ENCODE data around the gene SMYD3. TPM values are rescaled to one million over a fixed set of nuclear protein-coding genes. Genes with fewer than 3 reads are reported as not detected.

The SMYD3 gene
- total RNA-seq, 1 donor from 2014 or later, result 24.2 TPM

DNA sequence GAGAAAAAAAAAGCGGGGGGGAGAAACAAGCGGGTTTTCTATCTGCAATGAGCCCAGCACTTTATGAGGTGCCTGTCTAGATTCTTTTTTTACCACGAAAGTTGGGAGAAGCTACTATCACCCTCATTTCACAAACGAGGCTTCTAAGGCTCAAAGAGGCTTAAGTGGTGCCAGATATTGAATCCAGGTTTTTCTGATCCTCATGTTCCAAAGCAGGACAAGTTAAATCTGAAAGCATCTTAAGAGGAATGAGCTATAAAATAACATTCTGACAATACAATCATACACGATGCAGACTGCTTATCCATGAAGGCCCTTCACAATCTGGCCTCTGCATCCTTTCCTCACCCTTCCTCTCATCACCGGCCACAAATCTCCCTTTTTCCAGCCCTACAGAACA is 549.1 kb downstream of the SMYD3 start:
- no peak for TF ChIP-seq CTCF (conservative IDR thresholded peaks at IDR 0.05)
- no peak overlapping the region for H3K4me3 Mint-ChIP-seq
- H3K36me3 Mint-ChIP-seq (ENCODE audit: low read depth), result no peaks in the 10 kb centered on the region
- no peaks in the 10 kb centered on the region for H3K9me3 Mint-ChIP-seq
- no peak overlapping the region for H3K27ac Mint-ChIP-seq (ENCODE audit: unreplicated experiment)
- no peaks in the 10 kb centered on the region for H3K27me3 Mint-ChIP-seq (ENCODE audit: low read depth)
- no peak for DNase-seq (ENCODE audit: low read depth, low spot score)
- peaks cover 8% of the 10 kb centered on the region for H3K4me1 Mint-ChIP-seq

GRCh38 chr1:245957427-245957826 is 549.7 kb downstream of the SMYD3 start:
- no peak for DNase-seq (ENCODE audit: low read depth, low spot score)
- H3K9me3 Mint-ChIP-seq, result no peaks in the 10 kb centered on the region
- H3K4me3 Mint-ChIP-seq, result no peak overlapping the region
- H3K27ac Mint-ChIP-seq (ENCODE audit: unreplicated experiment), result no peak overlapping the region
- no peaks in the 10 kb centered on the region for H3K27me3 Mint-ChIP-seq (ENCODE audit: low read depth)
- no peaks in the 10 kb centered on the region for H3K36me3 Mint-ChIP-seq (ENCODE audit: low read depth)
- H3K4me1 Mint-ChIP-seq, result peaks cover 8% of the 10 kb centered on the region
- no peak for TF ChIP-seq CTCF (conservative IDR thresholded peaks at IDR 0.05)

DNA sequence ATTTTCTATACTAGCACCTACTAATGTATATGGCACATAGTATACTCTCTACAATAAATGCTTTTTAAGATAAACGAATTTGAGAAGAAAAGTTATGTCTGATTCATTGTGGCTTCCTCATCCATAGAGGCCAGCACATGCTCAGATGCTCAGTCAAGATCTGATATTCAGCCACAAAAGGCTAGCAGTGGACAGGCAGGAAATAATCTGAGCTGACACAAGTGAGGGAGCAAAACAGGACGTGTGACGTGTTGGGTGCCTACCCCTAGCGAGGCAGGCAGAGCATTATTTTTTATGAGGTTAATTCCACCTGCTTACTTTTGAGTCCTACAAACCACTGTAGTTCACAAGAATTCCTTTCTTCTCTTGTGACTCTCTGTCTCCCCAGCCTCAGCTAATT is 550.9 kb downstream of the SMYD3 start:
- H3K4me3 Mint-ChIP-seq, result no peak overlapping the region
- H3K36me3 Mint-ChIP-seq (ENCODE audit: low read depth), result no peaks in the 10 kb centered on the region
- H3K9me3 Mint-ChIP-seq, result no peaks in the 10 kb centered on the region
- DNase-seq (ENCODE audit: low read depth, low spot score), result no peak
- peaks cover 6% of the 10 kb centered on the region for H3K4me1 Mint-ChIP-seq
- no peaks in the 10 kb centered on the region for H3K27me3 Mint-ChIP-seq (ENCODE audit: low read depth)
- no peak overlapping the region for H3K27ac Mint-ChIP-seq (ENCODE audit: unreplicated experiment)
- TF ChIP-seq CTCF (conservative IDR thresholded peaks at IDR 0.05), result no peak

DNA sequence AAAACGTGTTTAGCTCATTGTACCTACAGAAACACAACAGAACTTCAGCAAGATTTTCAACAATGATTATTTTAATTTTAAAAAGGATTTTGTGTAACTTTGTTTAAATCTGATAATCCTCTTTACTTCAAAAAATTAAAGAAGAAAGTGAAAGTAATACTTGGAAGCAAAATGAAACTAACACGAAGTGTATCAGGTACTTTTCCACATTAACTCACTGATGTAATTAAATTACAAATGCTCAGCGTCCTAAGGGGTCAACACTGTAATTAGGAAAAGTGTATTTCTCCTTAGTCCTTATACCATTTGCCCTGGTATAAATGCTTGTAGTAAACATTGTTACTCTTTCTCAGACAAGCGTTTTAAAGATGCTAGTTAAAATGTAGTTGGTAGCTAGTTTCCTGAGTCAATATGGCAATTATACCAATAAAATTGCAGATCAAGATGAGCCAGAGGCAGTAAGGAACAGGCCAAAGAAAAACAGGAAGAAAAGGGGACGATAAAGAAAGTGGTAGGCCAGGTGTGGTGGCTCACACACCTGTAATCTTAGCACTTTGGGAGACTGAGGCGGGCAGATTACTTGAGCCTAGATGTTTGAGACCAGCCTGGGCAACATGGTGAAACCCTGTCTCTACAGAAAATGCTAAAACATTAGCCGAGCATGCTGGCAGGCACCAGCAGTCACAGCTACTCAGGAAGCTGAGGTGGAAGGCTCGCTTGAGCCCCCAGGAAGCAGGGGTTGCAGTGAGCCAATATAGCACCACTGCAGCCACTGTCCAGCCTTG is 553.0 kb downstream of the SMYD3 start:
- no peak for DNase-seq (ENCODE audit: low read depth, low spot score)
- H3K27ac Mint-ChIP-seq (ENCODE audit: unreplicated experiment), result no peak overlapping the region
- H3K27me3 Mint-ChIP-seq (ENCODE audit: low read depth), result no peaks in the 10 kb centered on the region
- no peak for TF ChIP-seq CTCF (conservative IDR thresholded peaks at IDR 0.05)
- H3K9me3 Mint-ChIP-seq, result no peaks in the 10 kb centered on the region
- H3K4me1 Mint-ChIP-seq, result no peaks in the 10 kb centered on the region
- no peak overlapping the region for H3K4me3 Mint-ChIP-seq
- no peaks in the 10 kb centered on the region for H3K36me3 Mint-ChIP-seq (ENCODE audit: low read depth)

GRCh38 chr1:245952383-245953026 is 554.6 kb downstream of the SMYD3 start:
- Mint-ChIP-seq H3K9me3 (no peaks in the 10 kb centered on the region), H3K27me3 (ENCODE audit: low read depth) (no peaks in the 10 kb centered on the region), H3K27ac (ENCODE audit: unreplicated experiment) (no peak overlapping the region), H3K36me3 (ENCODE audit: low read depth) (no peaks in the 10 kb centered on the region), H3K4me1 (no peaks in the 10 kb centered on the region), H3K4me3 (no peak overlapping the region)
- TF ChIP-seq CTCF (conservative IDR thresholded peaks at IDR 0.05), result no peak
- no peak for DNase-seq (ENCODE audit: low read depth, low spot score)
